Measurements from ENCODE around the gene CYSRT1. TPM values are rescaled to one million over a fixed set of nuclear protein-coding genes. Genes with fewer than 3 reads are reported as not detected.

Gene CYSRT1
- total RNA-seq, 1 experiment from 2014 or later = 3.0 TPM

DNA sequence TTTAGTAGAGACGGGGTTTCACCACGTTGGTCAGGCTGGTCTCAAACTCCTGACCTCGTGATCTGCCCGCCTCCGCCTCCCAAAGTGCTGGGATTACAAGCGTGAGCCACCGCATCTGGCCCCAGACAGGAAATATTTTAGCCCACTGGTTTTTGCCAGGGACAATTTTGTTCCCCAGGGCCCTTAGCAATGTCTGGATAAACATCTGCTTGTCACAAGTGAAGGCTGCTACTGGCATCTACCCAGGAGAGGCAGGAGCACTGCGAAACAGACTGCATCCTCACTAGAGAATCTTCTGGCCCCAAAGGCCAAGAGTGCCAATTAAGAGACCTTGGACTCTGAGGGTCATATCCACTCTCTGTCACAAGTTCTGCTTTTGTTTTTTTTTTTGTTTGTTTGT is 22.0 kb upstream of the CYSRT1 start:
- peaks cover 24% of the 10 kb centered on the region for H3K4me1 Mint-ChIP-seq (ENCODE audit: low read depth, unreplicated experiment)
- H3K27ac Mint-ChIP-seq (ENCODE audit: unreplicated experiment) = no peak overlapping the region
- BruUV-seq (replicated peaks) = no TSS peak
- H3K27me3 Mint-ChIP-seq (ENCODE audit: unreplicated experiment) = no peaks in the 10 kb centered on the region
- H3K36me3 Mint-ChIP-seq (ENCODE audit: insufficient read depth, unreplicated experiment) = peaks cover 70% of the 10 kb centered on the region
- TF ChIP-seq CTCF (IDR thresholded peaks at IDR 0.05; ENCODE audit: unreplicated experiment) = no peak
- CTCF ChIA-PET = no interaction called here
- intact Hi-C loops (cut with micrococcal nuclease; ENCODE audit: unreplicated experiment) = no loop called here
- DNase-seq = no peak
- H3K9me3 Mint-ChIP-seq (ENCODE audit: low read depth, unreplicated experiment) = no peaks in the 10 kb centered on the region
- no peak overlapping the region for H3K4me3 Mint-ChIP-seq (ENCODE audit: low read depth, unreplicated experiment)

- no peaks in the 10 kb centered on the region for H3K27me3 Mint-ChIP-seq (ENCODE audit: unreplicated experiment)
- H3K4me3 Mint-ChIP-seq (ENCODE audit: low read depth, unreplicated experiment) = peak overlapping the region; percentile 92
- peaks cover 17% of the 10 kb centered on the region for H3K4me1 Mint-ChIP-seq (ENCODE audit: low read depth, unreplicated experiment)
- no peak for DNase-seq
- CTCF ChIA-PET = interaction anchor here (1.1 to 1.5 kb wide), 3 partner anchors 16 to 32 kb away, joined by 3 to 4 read pairs (median 3); partner anchors contain the start of gene RNF224
- no peaks in the 10 kb centered on the region for H3K9me3 Mint-ChIP-seq (ENCODE audit: low read depth, unreplicated experiment)
- intact Hi-C loops (cut with micrococcal nuclease; ENCODE audit: unreplicated experiment) = no loop called here
- H3K36me3 Mint-ChIP-seq (ENCODE audit: insufficient read depth, unreplicated experiment) = peaks cover 53% of the 10 kb centered on the region
- H3K27ac Mint-ChIP-seq (ENCODE audit: unreplicated experiment) = peak overlapping the region; percentile 84
- no TSS peak for BruUV-seq (replicated peaks)
- no peak for TF ChIP-seq CTCF (IDR thresholded peaks at IDR 0.05; ENCODE audit: unreplicated experiment)
These were observed 20.2 kb upstream of the CYSRT1 start for GRCh38 chr9:137204731-137205125.

GRCh38 chr9:137205126-137206069 is 19.6 kb upstream of the CYSRT1 start, which contains the start of the genes NDOR1 and TMEM203:
Gene NDOR1, plus strand, starts transcription at chr9:137205700. Its CDS starts 78 bp downstream, at chr9:137205778.
Gene TMEM203, minus strand, starts transcription at chr9:137205648. Its CDS starts 234 bp downstream, at chr9:137205414.
- intact Hi-C loops (cut with micrococcal nuclease; ENCODE audit: unreplicated experiment) = no loop called here
- peak within 1 kb of the TSS; percentile 84 for H3K27ac Mint-ChIP-seq (ENCODE audit: unreplicated experiment)
- peaks cover 49% of the 10 kb centered on the region for H3K36me3 Mint-ChIP-seq (ENCODE audit: insufficient read depth, unreplicated experiment)
- no peaks in the 10 kb centered on the region for H3K9me3 Mint-ChIP-seq (ENCODE audit: low read depth, unreplicated experiment)
- TF ChIP-seq CTCF (IDR thresholded peaks at IDR 0.05; ENCODE audit: unreplicated experiment) = no peak
- H3K4me1 Mint-ChIP-seq (ENCODE audit: low read depth, unreplicated experiment) = peaks cover 17% of the 10 kb centered on the region
- peak; percentile 87 for DNase-seq
- CTCF ChIA-PET = interaction anchor here (1.1 to 1.5 kb wide), 3 partner anchors 16 to 32 kb away, joined by 3 to 4 read pairs (median 3); partner anchors contain the start of gene RNF224
- H3K4me3 Mint-ChIP-seq (ENCODE audit: low read depth, unreplicated experiment) = peak within 1 kb of the TSS; percentile 92
- H3K27me3 Mint-ChIP-seq (ENCODE audit: unreplicated experiment) = no peaks in the 10 kb centered on the region
- BruUV-seq (replicated peaks) = TSS peak; percentile 88

GRCh38 chr9:137206602-137207001 is 18.4 kb upstream of the CYSRT1 start:
- DNase-seq = no peak
- CTCF ChIA-PET = no interaction called here
- TF ChIP-seq CTCF (IDR thresholded peaks at IDR 0.05; ENCODE audit: unreplicated experiment) = no peak
- Mint-ChIP-seq H3K9me3 (ENCODE audit: low read depth, unreplicated experiment) (no peaks in the 10 kb centered on the region), H3K4me3 (ENCODE audit: low read depth, unreplicated experiment) (peak overlapping the region; percentile 92), H3K27me3 (ENCODE audit: unreplicated experiment) (no peaks in the 10 kb centered on the region), H3K36me3 (ENCODE audit: insufficient read depth, unreplicated experiment) (peaks cover 45% of the 10 kb centered on the region), H3K27ac (ENCODE audit: unreplicated experiment) (peak overlapping the region; percentile 84), H3K4me1 (ENCODE audit: low read depth, unreplicated experiment) (peaks cover 17% of the 10 kb centered on the region)
- intact Hi-C loops (cut with micrococcal nuclease; ENCODE audit: unreplicated experiment) = no loop called here
- no TSS peak for BruUV-seq (replicated peaks)

Data from Calu3 (cell line).